Measurements from ENCODE around the gene NEXN.

The NEXN gene

GRCh38 chr1:77876884-77877283 lies 11.5 kb upstream of the NEXN start:
- no peak overlapping the region for H3K4me3 ChIP-seq (ENCODE audit: low read depth, low read length)
- TF ChIP-seq, protein P1, sequence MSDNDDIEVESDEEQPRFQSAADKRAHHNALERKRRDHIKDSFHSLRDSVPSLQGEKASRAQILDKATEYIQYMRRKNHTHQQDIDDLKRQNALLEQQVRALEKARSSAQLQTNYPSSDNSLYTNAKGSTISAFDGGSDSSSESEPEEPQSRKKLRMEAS (IDR thresholded peaks at IDR 0.05; ENCODE audit: low read depth, low read length) = no peak
- TF ChIP-seq POLR2A (IDR thresholded peaks at IDR 0.05; ENCODE audit: extremely low read depth, insufficient read length) = no peak
- no peak for TF ChIP-seq MYC (IDR thresholded peaks at IDR 0.05; ENCODE audit: low read depth, low read length)
- TF ChIP-seq, protein P2, sequence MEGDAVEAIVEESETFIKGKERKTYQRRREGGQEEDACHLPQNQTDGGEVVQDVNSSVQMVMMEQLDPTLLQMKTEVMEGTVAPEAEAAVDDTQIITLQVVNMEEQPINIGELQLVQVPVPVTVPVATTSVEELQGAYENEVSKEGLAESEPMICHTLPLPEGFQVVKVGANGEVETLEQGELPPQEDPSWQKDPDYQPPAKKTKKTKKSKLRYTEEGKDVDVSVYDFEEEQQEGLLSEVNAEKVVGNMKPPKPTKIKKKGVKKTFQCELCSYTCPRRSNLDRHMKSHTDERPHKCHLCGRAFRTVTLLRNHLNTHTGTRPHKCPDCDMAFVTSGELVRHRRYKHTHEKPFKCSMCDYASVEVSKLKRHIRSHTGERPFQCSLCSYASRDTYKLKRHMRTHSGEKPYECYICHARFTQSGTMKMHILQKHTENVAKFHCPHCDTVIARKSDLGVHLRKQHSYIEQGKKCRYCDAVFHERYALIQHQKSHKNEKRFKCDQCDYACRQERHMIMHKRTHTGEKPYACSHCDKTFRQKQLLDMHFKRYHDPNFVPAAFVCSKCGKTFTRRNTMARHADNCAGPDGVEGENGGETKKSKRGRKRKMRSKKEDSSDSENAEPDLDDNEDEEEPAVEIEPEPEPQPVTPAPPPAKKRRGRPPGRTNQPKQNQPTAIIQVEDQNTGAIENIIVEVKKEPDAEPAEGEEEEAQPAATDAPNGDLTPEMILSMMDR (IDR thresholded peaks at IDR 0.05; ENCODE audit: low read depth, low read length) = no peak
- DNase-seq (ENCODE audit: low read depth) = no peak

GRCh38 chr1:77881061-77881460 lies 7.4 kb upstream of the NEXN start:
- DNase-seq (ENCODE audit: low read depth) = no peak
- TF ChIP-seq MYC (IDR thresholded peaks at IDR 0.05; ENCODE audit: low read depth, low read length) (no peak), POLR2A (IDR thresholded peaks at IDR 0.05; ENCODE audit: extremely low read depth, insufficient read length) (no peak)
- TF ChIP-seq, protein P2 (IDR thresholded peaks at IDR 0.05; ENCODE audit: low read depth, low read length) = no peak
- TF ChIP-seq, protein P1 (IDR thresholded peaks at IDR 0.05; ENCODE audit: low read depth, low read length) = no peak

DNA sequence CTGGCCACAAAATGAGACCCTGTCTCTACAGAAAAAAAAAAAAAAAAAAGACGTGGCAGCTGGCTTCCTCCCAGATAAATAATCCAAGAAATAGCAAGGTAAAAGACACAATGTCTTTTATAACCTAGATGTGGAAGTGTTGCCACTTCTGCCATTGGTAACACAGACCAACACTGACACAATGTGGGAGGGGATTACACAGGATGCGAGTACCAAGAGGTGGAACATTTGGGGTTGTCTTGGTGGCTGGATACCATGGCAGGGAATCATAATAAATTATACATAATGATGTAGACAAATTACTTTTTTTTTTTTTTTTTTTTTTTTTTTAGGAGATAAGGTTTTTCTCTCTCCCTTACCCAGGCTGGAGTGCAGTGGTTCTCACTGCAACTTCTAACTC lies 6.0 kb upstream of the NEXN start:
- no peak for DNase-seq (ENCODE audit: low read depth)
- TF ChIP-seq POLR2A (IDR thresholded peaks at IDR 0.05; ENCODE audit: extremely low read depth, insufficient read length) (no peak), MYC (IDR thresholded peaks at IDR 0.05; ENCODE audit: low read depth, low read length) (no peak)
- TF ChIP-seq, protein P2 (IDR thresholded peaks at IDR 0.05; ENCODE audit: low read depth, low read length) = no peak
- no peak overlapping the region for H3K4me3 ChIP-seq (ENCODE audit: low read depth, low read length)

More at GRCh38 chr1:77881061-77881460, 7.4 kb upstream of the NEXN start:
- no peak overlapping the region for H3K4me3 ChIP-seq (ENCODE audit: low read depth, low read length)

DNA sequence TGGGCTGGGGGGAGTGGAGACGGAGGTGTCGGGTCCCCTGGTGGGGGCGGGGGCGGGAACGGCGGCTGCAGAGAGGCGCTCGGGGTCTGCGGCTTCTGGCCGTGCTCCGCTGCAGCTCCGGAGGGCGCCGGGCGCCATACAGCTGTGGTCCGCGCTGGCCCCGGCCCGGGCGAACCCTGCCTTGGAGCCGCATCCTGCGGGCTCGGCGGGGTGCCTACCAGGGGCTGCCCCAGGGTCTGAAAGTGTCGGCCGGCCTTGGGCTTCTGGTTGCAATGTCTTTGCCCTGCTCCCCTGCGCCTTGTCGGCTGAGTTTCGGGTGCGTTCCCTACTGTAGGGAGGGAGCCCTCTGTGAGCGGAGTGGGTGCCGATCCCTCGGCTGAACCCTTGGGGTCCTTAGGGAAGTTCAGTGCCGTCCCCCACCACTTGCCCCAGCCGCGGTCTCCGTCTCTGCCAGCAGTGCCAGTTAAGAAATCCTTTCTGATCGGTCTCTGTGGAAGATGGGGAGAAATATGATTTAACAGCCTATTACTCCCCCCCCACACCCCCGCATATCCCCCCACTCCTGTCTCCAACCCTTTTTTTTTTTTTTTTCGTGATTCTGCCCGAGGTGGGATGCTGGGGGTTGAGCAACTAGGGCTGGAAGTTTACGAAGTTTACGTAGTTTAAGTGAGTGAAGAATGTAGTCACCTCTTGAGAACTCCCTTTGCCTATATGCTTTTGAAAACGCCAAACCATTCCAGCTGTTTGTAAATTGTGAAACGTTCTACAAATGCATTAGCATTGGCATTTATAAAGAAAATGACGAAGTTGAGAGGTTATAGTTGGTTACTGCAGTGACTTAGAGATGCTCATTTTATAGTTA lies 588 bp downstream of the NEXN start:
- TF ChIP-seq POLR2A (IDR thresholded peaks at IDR 0.05; ENCODE audit: extremely low read depth, insufficient read length) = no peak
- no peak for TF ChIP-seq MYC (IDR thresholded peaks at IDR 0.05; ENCODE audit: low read depth, low read length)
- TF ChIP-seq, protein P1 (IDR thresholded peaks at IDR 0.05; ENCODE audit: low read depth, low read length) = no peak
- TF ChIP-seq, protein P2 (IDR thresholded peaks at IDR 0.05; ENCODE audit: low read depth, low read length) = no peak
- H3K4me3 ChIP-seq (ENCODE audit: low read depth, low read length) = peak overlapping the region; percentile 49
- peak; percentile 54 for DNase-seq (ENCODE audit: low read depth)

DNA sequence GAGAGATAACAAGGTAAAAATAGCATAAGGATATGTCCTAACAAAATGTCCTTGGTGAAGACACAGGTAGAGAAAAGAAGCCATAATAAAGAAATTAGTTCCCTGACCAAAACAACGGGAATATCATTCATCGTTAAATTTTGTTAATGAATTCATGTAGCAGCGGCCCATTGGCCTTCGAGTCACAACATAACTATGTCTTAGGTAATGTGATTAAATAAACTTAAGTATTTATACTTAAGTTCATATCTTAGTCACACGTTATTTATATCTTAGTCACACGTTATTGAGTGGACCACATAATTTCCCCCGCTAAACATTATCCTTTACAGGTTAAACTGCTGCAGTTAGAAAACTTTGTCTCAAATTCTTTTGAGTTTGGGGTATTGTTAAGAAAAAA lies 1.2 kb downstream of the NEXN start:
- DNase-seq (ENCODE audit: low read depth) = no peak
- no peak overlapping the region for H3K4me3 ChIP-seq (ENCODE audit: low read depth, low read length)
- TF ChIP-seq, protein P1 (IDR thresholded peaks at IDR 0.05; ENCODE audit: low read depth, low read length) = no peak
- TF ChIP-seq MYC (IDR thresholded peaks at IDR 0.05; ENCODE audit: low read depth, low read length) (no peak), POLR2A (IDR thresholded peaks at IDR 0.05; ENCODE audit: extremely low read depth, insufficient read length) (no peak)
- TF ChIP-seq, protein P2 (IDR thresholded peaks at IDR 0.05; ENCODE audit: low read depth, low read length) = no peak
